ENCODE results near the gene RFWD3.

- TF ChIP-seq FOXM1 (IDR thresholded peaks at IDR 0.05; ENCODE audit: borderline replicate concordance) (no peak), ZNF384 (IDR thresholded peaks at IDR 0.05) (no peak), SP1 (IDR thresholded peaks at IDR 0.05) (no peak), BHLHE40 (IDR thresholded peaks at IDR 0.05; ENCODE audit: borderline replicate concordance) (no peak), FOXK2 (IDR thresholded peaks at IDR 0.05) (no peak), FOXA1 (IDR thresholded peaks at IDR 0.05) (no peak), NFRKB (IDR thresholded peaks at IDR 0.05) (no peak), ELF4 (IDR thresholded peaks at IDR 0.05) (no peak), CTBP1 (IDR thresholded peaks at IDR 0.05; ENCODE audit: borderline replicate concordance) (no peak), PKNOX1 (IDR thresholded peaks at IDR 0.05) (no peak)
These were observed 12.1 kb downstream of the RFWD3 start for GRCh38 chr16:74654536-74655050.

All from HEK293T (cell line).